GM21528 (cell line): ENCODE measurements around the gene LCK.
"Not testable (repeated sequence)": the region's sequence is repeated elsewhere in the genome, so short reads cannot be mapped to it uniquely, and the experiment has no call there.

Experiments used
- ATAC-seq: cut with Tn5 transposase; IDR thresholded peaks from one replicate; pipeline ENCODE4 v1.9.1; 2021; ENCODE audit warnings: mild to moderate bottlenecking, moderate library complexity; ENCODE audit not compliant: unreplicated experiment, low FRiP score

Gene LCK

DNA sequence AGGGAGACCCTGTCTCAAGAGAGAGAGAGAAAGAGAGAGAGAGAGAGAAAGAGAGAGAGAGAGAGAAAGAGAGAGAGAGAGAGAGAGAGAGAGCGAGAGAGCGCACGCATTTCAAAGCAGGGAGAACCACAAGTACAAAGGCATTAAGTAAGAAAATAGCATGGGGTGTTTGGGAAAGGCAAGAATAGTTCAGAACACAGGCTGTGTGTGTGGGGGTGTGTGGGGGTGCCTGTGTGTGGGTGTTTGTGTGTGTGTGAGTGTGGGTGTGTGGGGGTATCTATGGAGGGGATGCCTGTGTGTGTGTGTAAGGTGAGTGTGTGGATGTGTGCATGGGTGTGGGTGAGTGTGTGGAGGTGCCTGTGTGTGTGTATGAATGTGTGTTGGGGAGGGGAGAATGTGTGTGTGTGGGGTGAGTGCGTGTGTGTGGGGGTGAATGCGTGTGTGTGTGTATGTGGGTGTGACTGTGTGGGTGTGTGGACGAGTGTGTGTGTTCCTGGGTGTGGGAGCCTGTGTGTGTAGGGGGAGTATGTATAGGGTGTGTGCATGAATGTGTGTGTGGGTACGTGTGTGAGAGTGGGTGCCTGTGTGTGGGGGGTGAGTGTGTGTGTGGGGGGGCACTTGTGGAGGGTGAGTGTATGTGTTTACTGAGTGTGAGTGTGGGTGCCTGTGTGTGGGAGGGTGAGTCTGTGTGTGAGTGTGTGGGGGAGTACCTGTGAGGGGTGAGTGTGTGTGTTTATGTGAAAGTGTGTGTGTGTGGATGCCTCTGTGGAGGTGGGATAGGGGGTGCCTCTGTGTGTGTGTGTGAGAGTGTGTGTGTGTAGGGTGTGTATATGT is 21.7 kb downstream of the LCK start:
- ATAC-seq, result no peak

DNA sequence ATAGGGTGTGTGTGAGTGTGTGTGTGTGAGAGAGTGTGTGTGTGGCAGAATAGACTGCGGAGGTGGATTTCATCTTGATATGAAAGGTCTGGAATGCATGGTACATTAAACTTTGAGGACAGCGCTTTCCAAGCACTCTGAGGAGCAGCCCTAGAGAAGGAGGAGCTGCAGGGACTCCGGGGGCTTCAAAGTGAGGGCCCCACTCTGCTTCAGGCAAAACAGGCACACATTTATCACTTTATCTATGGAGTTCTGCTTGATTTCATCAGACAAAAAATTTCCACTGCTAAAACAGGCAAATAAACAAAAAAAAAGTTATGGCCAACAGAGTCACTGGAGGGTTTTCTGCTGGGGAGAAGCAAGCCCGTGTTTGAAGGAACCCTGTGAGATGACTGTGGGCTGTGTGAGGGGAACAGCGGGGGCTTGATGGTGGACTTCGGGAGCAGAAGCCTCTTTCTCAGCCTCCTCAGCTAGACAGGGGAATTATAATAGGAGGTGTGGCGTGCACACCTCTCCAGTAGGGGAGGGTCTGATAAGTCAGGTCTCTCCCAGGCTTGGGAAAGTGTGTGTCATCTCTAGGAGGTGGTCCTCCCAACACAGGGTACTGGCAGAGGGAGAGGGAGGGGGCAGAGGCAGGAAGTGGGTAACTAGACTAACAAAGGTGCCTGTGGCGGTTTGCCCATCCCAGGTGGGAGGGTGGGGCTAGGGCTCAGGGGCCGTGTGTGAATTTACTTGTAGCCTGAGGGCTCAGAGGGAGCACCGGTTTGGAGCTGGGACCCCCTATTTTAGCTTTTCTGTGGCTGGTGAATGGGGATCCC is 22.5 kb downstream of the LCK start:
- no peak for ATAC-seq

DNA sequence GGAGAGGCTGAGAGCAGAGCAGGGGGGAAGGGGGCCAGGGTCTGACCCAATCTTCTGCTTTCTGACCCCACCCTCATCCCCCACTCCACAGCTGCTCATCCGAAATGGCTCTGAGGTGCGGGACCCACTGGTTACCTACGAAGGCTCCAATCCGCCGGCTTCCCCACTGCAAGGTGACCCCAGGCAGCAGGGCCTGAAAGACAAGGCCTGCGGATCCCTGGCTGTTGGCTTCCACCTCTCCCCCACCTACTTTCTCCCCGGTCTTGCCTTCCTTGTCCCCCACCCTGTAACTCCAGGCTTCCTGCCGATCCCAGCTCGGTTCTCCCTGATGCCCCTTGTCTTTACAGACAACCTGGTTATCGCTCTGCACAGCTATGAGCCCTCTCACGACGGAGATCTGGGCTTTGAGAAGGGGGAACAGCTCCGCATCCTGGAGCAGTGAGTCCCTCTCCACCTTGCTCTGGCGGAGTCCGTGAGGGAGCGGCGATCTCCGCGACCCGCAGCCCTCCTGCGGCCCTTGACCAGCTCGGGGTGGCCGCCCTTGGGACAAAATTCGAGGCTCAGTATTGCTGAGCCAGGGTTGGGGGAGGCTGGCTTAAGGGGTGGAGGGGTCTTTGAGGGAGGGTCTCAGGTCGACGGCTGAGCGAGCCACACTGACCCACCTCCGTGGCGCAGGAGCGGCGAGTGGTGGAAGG is 23.7 kb downstream of the LCK start:
- ATAC-seq, result no peak

DNA sequence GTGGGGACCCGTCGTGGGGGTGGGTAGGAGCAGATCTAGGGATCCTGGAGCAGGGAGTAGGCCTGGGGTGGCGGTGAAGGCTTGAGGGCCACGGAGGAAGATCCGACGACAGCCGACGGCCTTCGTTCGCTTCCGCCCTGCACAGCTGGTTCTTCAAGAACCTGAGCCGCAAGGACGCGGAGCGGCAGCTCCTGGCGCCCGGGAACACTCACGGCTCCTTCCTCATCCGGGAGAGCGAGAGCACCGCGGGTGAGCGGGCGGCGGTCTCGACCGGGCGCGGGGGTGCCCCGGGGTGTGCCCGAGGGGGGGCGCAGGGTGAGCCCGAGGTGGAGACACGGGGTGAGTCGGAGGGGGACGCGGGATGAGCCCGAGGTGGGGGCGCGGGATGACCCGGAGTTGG is 24.4 kb downstream of the LCK start:
- ATAC-seq, result no peak

DNA sequence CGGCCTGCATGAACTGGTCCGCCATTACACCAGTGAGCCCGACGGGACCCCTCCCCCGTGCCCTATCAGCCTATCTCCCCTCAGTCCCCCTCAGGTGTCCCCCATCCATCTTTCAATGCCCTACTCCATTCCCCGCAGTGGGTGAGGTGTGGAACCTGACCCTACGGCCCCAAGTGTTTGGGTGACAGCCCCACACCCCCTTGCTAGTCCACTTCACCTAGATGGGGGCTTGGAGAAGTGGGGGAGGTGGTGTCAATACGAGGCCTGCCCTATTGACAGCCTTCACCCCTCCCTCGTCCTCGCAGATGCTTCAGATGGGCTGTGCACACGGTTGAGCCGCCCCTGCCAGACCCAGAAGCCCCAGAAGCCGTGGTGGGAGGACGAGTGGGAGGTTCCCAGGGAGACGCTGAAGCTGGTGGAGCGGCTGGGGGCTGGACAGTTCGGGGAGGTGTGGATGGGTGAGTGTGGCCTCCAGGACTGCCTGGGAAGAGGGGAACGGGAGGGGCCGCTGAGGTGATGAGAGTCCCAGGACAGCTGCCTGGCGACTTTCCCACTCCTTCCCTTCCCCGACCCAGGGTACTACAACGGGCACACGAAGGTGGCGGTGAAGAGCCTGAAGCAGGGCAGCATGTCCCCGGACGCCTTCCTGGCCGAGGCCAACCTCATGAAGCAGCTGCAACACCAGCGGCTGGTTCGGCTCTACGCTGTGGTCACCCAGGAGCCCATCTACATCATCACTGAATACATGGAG is 25.1 kb downstream of the LCK start:
- no peak for ATAC-seq

DNA sequence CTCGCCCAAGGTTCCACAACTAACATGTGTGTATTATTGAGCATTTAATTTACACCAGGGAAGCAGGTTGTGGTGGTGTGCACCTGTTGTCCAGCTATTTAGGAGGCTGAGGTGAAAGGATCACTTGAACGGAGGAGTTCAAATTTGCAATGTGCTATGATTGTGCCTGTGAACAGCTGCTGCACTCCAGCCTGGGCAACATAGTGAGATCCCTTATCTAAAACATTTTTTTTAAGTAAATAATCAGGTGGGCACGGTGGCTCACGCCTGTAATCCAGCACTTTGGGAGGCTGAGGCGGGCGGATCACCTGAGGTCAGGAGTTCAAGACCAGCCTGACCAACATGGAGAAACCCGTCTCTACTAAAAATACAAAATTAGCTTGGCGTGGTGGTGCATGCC is 33.7 kb downstream of the LCK start:
- ATAC-seq, result not testable (repeated sequence)

DNA sequence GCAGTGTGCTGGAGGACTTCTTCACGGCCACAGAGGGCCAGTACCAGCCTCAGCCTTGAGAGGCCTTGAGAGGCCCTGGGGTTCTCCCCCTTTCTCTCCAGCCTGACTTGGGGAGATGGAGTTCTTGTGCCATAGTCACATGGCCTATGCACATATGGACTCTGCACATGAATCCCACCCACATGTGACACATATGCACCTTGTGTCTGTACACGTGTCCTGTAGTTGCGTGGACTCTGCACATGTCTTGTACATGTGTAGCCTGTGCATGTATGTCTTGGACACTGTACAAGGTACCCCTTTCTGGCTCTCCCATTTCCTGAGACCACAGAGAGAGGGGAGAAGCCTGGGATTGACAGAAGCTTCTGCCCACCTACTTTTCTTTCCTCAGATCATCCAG is 34.6 kb downstream of the LCK start:
- no peak for ATAC-seq

DNA sequence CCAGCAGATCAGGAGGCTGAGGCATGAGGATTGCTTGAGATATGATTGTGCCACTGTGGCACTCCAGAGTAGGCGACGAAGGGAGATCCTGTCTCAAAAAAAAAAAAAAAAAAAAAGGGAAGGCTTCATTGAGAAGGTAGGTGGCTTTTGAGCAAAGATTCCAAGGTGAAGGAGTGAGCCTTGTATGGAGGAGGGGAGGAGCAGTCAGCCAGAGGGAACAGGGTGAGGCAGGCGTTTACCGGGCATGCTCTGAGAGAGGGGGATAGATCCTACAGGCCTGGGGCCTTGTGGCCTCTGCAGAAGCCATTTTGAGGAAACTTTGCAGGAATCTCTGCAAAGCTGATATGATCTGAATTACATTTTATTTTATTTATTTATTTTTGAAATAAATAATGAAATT is 35.7 kb downstream of the LCK start:
- ATAC-seq, result no peak

DNA sequence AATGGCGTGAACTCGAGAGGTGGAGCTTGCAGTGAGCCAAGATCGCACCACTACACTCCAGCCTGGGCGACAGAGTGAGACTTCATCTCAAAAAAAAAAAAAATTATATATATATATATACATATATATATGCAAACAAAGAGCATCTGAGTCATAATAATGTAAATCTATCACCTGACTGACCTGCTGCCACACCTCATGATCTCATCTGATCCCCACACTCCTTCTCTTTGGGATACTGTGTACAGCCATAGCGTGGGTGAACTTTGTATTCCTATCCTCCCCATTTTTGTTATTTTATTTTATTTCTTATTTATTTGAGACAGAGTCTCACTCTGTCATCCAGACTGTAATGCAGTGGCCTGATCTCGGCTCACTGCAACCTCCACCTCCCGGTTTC is 38.2 kb downstream of the LCK start:
- no peak for ATAC-seq

DNA sequence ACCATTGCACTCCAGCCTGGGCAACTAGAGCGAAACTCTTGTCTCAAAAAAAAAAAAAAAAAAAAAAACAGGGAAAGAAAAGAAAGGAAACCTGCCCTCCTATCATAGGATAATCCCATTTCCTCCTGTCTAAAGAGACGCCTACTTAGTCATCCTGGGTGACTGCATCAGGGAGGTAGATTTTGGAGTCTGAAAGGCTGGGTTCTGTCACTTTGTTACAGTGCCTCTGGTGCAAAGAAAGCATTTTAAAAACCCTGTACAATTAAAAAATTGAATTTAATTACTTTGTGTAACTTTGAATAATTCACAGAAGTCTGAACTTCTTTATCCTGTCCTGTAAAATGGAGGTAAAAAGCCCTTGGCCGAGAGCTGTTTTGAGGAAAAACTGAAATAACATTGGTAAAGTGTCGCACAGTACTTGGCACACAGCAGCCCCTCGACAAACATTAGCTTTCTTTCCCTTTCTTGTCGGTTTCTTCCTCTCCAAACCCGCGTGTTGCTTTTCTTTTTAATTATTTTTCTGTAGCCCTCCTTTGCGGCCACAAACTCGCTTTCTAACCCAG is 40.2 kb downstream of the LCK start:
- peak; percentile 6 for ATAC-seq

DNA sequence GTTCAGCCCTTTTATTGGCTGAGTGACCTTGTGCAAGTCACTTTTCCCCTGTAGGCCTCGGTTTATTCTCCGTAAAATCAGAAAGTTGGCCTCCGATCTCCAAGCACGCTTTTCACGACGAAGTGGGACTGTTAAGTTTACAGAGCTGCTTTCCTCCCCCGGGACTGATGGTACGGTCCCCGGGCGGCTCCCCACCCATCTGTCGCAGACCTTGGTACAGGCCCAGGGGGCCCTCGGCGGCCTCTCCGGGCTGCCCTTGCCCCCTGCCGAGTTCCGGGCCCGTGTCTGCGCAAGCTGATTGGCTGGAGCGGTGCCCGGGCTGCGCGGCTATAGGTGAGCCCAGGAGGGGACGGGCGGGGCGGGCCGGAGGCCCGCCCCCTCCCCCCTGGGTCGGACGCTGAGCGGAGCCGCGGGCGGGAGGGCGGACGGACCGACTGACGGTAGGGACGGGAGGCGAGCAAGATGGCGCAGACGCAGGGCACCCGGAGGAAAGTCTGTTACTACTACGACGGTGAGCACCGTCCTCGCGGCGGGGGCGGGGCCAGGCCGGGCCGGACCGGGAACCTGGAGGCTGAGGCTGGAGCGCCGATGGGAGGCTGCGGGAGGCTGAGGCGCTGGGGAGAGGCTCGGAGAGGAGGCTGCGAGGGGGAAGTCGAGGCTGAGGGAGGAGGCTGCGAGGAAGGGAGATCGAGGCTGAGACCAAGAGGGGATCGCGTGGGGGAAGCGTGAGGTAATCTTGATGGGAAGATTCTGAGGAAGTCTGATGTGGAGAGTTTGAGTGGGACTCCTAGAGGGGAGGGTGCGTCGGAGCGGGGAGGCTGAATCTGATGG is 40.9 kb downstream of the LCK start, which contains the start of gene HDAC1:
Gene HDAC1, plus strand, starts transcription at position 376 of the 831 bp plus-strand sequence. Its CDS starts 87 bp downstream, at position 463.
- ATAC-seq, result peak; percentile 92

DNA sequence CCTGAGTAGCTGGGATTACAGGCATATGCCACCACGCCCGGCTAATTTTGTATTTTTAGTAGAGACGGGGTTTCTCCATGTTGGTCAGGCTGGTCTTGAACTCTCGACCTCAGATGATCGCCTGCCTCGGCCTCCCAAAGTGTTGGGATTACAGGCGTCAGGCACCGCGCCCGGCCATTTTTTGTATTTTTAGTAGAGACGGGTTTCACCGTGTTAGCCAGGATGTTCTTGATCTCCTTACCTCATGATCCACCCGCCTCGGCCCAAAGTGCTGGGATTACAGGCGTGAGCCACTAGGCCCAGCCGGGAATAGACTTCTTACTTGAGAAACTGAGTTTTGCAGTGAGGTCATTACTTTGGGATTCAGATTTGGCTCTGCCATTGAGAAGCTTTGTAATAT is 47.1 kb downstream of the LCK start:
- ATAC-seq, result not testable (repeated sequence)

DNA sequence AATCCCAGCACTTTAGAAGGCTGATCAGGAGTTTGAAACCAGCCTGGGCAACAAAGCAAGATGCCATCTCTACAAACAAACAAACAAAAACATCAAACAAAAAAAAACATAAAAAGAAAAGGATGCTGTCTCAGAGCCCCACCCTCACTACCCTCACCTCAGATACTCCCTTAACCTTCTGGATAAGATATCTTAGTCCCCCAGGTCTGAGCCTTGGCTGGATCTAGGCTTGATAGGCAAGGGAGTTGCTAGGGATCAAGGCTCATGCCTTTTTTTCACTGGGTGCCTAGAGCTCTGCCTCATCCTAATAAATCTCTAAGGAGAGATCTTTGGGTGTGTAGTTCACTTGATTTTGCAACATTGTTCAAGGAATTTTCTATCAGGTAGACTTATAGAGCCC is 48.3 kb downstream of the LCK start:
- ATAC-seq, result no peak

DNA sequence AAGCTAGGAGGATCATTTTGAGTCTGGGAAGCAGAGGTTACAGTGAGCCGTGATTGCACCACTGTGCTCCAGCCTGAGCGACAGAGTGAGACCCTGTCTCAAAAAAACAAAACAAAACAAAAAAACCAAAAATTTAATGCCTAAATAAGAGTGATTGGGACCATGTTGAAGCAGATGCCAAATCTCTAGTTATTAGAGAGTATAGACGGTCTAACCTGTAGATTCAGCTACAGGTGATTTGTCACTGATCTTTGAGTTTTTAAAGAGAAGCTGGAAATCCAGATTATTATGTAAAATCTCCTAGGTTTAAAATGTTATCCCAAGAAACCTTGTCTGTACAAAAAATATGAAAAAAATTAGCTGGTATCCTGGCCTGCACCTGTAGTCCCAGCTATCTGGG is 52.3 kb downstream of the LCK start:
- ATAC-seq, result no peak

DNA sequence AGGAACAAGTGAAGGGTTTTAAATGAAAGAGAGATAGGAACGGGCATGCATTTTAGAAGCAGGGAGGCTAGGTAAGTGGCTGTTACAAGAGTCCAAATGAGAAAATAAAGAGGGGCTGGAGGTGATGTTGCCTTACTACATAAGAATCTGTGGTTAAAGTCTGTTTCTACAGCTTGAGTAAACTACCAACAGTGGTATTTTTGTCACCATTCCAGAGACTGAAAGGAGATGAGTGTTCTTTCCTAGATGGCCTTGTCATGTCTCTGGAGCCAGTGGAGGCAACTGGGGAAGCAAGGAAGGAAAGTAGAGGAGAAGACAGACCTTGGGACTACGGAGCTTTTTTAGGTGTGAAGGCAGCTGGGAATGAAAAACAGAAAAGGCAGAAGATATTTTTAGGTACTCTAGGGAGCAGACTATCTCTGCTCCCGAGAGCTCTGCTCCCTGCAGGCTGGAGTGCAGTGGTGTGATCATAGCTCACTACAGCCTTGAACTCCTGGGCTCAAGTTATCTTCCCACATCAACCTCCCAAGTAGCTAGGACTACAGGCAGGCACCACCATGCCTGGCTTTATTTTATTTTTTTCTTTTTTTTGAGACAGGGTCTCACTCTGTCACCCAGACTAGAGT is 53.0 kb downstream of the LCK start:
- no peak for ATAC-seq

DNA sequence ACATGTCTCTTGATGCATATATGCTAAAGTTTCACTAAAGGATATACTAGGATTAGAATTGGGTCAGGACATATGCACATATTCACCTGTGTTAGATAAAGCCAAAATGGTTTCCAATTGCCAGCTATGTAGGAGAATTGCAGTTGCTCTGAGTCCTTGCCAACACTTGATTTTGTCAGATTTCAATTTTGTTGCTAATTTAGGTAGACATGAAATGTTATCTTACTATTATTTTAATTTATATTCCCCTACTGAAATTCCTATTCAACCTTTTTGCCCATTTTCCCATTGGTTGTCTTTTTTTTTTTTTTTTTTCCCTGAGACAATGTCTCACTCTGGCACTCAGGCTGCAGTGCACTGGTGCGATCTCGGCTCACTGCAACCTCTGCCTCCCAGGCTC is 54.2 kb downstream of the LCK start:
- no peak for ATAC-seq

DNA sequence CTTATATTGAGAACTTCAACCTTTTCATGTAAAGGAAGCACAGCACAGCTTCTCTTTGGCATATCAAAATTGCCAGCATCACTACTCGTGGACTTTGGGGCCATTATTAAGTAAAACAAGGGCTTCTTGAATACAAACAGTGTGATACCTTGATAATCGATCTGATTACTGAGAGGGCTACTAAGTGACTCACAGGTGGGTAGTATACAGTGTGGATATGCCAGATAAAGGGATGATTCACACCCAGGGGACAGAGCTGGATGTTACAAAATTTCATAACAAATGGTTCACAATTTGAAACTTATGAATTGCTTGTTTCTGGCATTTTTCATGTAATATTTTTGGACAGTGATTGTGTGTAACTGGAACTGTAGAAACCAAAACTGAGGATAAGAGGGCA is 56.3 kb downstream of the LCK start:
- no peak for ATAC-seq

DNA sequence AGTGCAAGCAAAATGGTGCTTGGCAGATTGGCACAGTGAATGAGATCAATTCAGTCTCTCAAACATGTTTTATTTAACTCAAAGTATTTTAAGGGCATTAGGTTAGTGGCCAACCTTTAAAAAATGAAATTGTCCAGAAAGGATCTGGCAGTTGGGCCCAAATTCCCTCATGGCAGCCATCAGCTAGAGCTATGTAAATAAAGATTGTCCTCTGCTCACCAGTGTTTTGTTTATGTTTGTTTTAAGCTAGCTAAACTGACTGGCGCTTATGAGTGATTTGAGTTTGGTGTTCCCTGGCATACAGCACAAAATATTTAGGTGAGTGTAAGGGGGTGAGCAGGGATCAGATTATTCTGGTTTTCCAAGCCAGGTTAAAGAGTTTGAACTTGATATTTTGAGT is 58.9 kb downstream of the LCK start:
- no peak for ATAC-seq
